Mononuclear cell (primary cell): ENCODE results near the gene DDX56. TPM values are rescaled to one million over a fixed set of nuclear protein-coding genes. Genes with fewer than 3 reads are reported as not detected.
"Not testable (repeated sequence)": the region's sequence is repeated elsewhere in the genome, so short reads cannot be mapped to it uniquely, and the experiment has no call there.

ENCODE experiments used
- H3K27me3 ChIP-seq: 2 replicates; pipeline ENCODE4 v1.6.0; 2011; ENCODE audit warnings: low read length, control low read depth; ENCODE audit not compliant: insufficient read depth
- H3K4me1 ChIP-seq: 2 replicates; pipeline ENCODE4 v1.5.1; 2011; ENCODE audit warnings: mild to moderate bottlenecking, low read length, control low read depth; ENCODE audit not compliant: insufficient read depth
- H3K4me3 ChIP-seq: 2 replicates; pipeline ENCODE4 v1.5.1; 2011; ENCODE audit warnings: mild to moderate bottlenecking, low read length, moderate library complexity
- H3K9me3 ChIP-seq: 2 replicates; pipeline ENCODE4 v1.5.1; 2011; ENCODE audit warnings: low read depth, mild to moderate bottlenecking, control low read depth, low read length
- total RNA-seq: library from RNA; depleted of rRNA; stranded (reverse); fragments of >200 nt; gene quantifications from one replicate; pipeline ENCODE4 v1.2.3, GENCODE V29; 2012

The DDX56 gene
- total RNA-seq, 1 donor = 34.5 TPM

DNA sequence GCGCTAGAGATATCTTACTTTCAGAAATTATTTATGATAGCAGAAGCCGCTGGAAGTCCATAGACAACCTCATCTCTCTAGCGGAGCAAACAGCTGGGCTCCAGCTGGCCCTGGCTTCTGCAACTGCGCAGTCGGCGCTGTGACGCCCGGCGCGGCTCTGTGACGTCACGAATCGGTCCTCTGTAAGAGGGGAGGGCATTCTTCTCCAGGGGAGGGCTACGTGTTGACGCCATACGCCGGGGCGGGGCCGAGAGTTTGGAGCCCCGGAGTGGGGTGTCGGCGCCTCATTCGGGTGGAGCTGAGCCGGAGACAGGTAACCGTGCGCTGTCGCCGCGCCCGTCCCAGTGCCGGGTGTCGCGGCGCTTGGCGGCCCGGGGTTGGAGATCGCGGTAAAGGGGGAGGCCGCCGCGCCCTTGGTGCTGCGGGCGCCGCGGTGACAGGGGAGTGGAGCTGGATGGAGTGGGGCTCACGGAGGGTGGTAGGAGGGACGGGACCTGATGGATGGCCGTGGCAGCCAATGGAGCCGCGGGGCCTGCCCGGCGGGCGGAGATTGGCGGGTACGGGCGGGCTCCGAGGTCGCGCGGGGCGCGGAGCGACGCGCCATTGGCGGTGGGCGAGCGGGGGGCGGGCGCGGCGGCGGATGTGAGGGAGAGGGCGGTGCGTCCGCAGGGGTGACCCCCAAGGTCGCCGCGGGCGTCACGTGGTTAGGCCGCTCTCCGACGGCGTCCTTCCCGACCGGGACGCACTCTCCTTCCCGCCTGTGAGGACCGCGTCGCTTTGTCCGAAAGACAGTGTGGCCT is 32.8 kb upstream of the DDX56 start, which contains the start of gene OGDH:
OGDH (plus strand) TSS at position 287 of the 800 bp plus-strand sequence. CDS start 17,717 bp downstream, outside the sequence.
- H3K9me3 ChIP-seq = no peaks in the 10 kb centered on the region
- H3K4me1 ChIP-seq = peaks cover 47% of the 10 kb centered on the region
- no peaks in the 10 kb centered on the region for H3K27me3 ChIP-seq
- peak within 1 kb of the TSS; percentile 85 for H3K4me3 ChIP-seq

GRCh38 chr7:44604941-44605340 is 31.2 kb upstream of the DDX56 start:
- Histone ChIP-seq H3K4me1 (peaks cover 46% of the 10 kb centered on the region), H3K4me3 (no peak overlapping the region), H3K9me3 (no peaks in the 10 kb centered on the region), H3K27me3 (no peaks in the 10 kb centered on the region)

DNA sequence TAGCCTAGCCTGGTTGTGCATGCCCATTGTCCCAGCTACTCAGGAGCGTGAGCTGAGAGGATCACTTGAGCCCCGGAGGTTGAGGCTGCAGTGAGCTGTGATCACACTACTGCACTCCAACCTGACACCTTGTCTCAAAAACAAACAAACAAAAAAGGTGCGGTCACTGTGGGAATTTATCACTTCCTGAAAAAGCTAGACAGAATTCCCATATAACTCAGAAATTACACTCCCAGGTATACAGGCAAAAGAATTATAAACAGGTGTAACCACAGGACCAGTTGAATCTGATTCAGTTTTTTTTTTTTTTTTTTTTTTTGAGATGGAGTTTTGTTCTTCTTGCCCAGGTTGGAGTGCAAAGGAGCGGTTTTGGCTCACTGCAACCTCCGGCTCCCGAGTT is 29.5 kb upstream of the DDX56 start:
- H3K9me3 ChIP-seq = no peaks in the 10 kb centered on the region
- H3K27me3 ChIP-seq = no peaks in the 10 kb centered on the region
- H3K4me3 ChIP-seq = no peak overlapping the region
- peaks cover 30% of the 10 kb centered on the region for H3K4me1 ChIP-seq

DNA sequence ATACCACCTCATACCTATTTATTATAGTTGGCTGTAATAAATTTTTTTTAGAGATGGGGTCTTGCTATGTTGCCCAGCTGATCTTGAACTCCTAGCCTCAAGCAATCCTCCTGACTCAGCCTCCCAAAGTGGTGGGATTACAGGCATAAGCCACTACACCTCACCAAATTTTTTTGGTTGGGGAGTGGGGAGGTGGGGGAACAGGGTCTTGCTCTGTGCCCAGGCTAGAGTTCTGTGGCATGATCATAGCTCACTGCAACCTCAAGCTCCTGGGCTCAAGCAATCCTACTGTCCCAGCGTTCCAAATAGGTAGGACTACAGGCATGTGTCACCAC is 28.8 kb upstream of the DDX56 start:
- no peaks in the 10 kb centered on the region for H3K27me3 ChIP-seq
- no peak overlapping the region for H3K4me3 ChIP-seq
- H3K4me1 ChIP-seq = peaks cover 24% of the 10 kb centered on the region
- H3K9me3 ChIP-seq = no peaks in the 10 kb centered on the region

DNA sequence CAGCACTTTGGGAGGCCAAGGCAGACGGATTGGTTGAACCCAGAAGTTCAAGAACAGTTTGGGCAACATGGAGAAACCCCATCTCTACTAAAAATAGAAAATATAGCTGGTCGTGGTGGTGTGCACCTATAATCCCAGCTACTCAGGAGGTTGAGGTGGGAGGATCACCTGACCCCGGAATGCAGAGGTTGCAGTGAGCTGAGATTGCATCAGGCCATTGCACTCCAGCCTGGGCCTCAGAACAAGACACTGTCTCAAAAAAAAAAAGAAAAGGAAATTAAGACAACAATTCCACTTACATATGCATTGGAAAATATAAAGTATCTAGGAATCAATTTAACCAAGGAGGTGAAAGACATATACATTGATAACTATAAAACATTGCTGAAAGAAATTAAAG is 25.5 kb upstream of the DDX56 start:
- Histone ChIP-seq H3K4me3 (no peak overlapping the region), H3K4me1 (no peaks in the 10 kb centered on the region), H3K9me3 (no peaks in the 10 kb centered on the region), H3K27me3 (no peaks in the 10 kb centered on the region)

DNA sequence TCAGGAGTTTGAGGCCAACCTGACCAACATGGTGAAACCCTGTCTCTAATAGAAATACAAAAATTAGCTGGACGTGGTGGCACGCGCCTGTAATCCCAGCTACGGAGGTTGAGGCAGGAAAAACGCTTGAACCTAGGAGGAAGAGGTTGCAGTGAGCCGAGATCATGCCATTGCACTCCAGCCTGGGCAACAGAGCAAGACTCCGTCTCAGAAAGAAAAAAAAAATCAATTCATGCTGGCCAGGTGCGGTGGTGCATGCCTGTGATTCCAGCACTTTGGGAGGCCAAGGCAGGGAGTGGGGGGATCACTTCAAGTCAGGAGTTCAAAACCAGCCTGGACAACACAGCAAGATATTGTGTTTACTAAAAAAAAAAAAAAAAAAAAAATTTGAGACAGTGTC is 23.5 kb upstream of the DDX56 start:
- H3K9me3 ChIP-seq, H3K4me3 ChIP-seq, H3K4me1 ChIP-seq, H3K27me3 ChIP-seq: not testable (repeated sequence)

- Histone ChIP-seq H3K4me3 (no peak overlapping the region), H3K27me3 (no peaks in the 10 kb centered on the region), H3K9me3 (no peaks in the 10 kb centered on the region), H3K4me1 (no peaks in the 10 kb centered on the region)
Observed at GRCh38 chr7:44595934-44596635, 22.4 kb upstream of the DDX56 start.

DNA sequence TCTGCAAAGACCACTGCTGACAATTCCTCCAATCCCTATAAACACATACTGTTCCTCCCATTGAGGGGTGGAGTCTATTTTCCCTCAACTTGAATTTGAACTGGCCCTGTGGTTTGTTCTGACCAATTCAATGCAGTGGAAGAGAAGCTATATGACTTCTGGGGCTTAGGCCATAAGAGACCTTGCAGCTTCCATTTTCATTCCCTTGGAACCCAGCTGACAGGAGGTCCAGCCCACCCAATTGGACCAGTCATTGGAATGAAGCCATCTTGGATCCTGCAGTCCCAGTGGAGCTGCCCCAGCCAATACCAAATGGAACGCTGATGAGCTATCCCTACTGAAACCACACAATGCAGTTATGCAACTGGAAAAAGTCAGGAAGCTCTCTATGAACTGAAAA is 17.2 kb upstream of the DDX56 start:
- Histone ChIP-seq H3K9me3 (no peaks in the 10 kb centered on the region), H3K4me3 (no peak overlapping the region), H3K27me3 (no peaks in the 10 kb centered on the region), H3K4me1 (peaks cover 4% of the 10 kb centered on the region)

DNA sequence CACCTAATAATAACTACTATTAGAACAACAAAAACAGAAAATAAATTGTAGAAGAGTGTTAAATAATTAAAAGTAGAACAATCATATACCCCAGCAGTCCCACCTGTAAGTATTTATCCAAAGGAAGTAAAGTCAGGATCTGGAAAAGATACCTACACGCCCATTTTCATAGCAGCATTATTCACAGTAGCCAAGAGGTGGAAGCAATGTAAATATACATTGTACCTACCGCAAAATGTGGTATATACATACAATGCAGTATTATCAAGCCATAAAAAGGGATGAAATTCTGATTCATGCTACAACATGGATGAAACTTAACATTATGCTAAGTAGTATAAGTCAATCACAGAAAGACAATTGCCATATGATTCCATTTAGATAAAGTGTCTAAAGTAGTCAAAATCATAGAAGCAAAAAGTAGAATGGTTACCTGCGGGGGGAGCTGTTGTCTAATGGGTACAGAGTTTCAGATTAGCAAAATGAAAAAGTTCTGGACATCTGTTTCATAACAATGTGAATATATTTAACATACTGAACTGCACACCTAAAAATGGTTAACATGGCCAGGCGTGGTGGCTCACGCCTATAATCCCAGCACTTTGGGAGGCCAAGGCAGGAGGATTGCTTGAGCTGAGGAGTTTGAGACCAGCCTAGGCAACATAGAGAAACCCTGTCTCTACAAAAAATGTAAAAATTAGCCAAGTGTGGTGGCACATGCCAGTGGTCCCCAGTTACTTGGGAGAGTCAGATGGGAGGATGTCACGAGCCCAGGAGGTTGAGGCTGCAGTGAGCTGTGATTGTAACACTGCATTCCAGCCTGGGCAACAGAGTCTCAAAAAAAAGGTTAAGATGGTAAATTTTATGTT is 14.4 kb upstream of the DDX56 start:
- Histone ChIP-seq H3K27me3 (no peaks in the 10 kb centered on the region), H3K4me1 (peaks cover 5% of the 10 kb centered on the region), H3K9me3 (no peaks in the 10 kb centered on the region), H3K4me3 (no peak overlapping the region)

GRCh38 chr7:44583146-44583865 is 9.6 kb upstream of the DDX56 start:
- Histone ChIP-seq H3K4me3 (peak overlapping the region; percentile 82), H3K4me1 (peaks cover 27% of the 10 kb centered on the region), H3K27me3 (no peaks in the 10 kb centered on the region), H3K9me3 (no peaks in the 10 kb centered on the region)

GRCh38 chr7:44581879-44582603 is 8.3 kb upstream of the DDX56 start, which contains the start of gene TMED4:
TSS of gene TMED4 (minus strand) at chr7:44582231. CDS start at chr7:44582206, 25 bp downstream.
- H3K27me3 ChIP-seq = no peaks in the 10 kb centered on the region
- H3K4me3 ChIP-seq = peak within 1 kb of the TSS; percentile 82
- no peaks in the 10 kb centered on the region for H3K9me3 ChIP-seq
- peaks cover 25% of the 10 kb centered on the region for H3K4me1 ChIP-seq

GRCh38 chr7:44580945-44581878 is 7.5 kb upstream of the DDX56 start:
- Histone ChIP-seq H3K4me1 (peaks cover 25% of the 10 kb centered on the region), H3K9me3 (no peaks in the 10 kb centered on the region), H3K27me3 (no peaks in the 10 kb centered on the region), H3K4me3 (peak overlapping the region; percentile 82)

DNA sequence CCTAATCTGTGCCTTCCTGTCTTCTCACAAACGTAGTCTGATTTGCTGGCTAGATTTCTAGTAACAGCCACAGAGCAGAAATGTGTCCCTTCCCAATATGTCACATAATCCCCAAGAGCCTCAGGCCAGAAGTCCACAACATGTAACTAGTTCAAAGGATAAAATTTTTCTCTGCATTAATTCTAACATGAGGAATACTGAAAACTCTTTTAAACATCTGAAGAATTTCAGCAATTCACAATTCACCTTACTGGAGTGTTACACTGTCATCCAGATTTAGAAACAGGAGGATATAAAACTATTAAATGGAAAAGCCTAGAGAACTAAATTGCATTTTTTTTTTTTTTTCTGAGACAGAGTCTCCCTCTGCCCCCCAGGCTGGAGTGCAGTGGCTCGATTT is 2.5 kb upstream of the DDX56 start:
- Histone ChIP-seq H3K4me3 (no peak overlapping the region), H3K4me1 (peaks cover 39% of the 10 kb centered on the region), H3K27me3 (no peaks in the 10 kb centered on the region), H3K9me3 (no peaks in the 10 kb centered on the region)
